GM19452 (cell line): ENCODE data around the gene SLC7A8.

ENCODE experiments used
- ATAC-seq: cut with Tn5 transposase; IDR thresholded peaks from one replicate; pipeline ENCODE4 v1.9.1; 2021; ENCODE audit not compliant: unreplicated experiment

Gene SLC7A8

GRCh38 chr14:23183158-23183470 is 346 bp downstream of the SLC7A8 start:
- no peak for ATAC-seq

GRCh38 chr14:23182372-23183157 is 895 bp downstream of the SLC7A8 start:
- no peak for ATAC-seq

DNA sequence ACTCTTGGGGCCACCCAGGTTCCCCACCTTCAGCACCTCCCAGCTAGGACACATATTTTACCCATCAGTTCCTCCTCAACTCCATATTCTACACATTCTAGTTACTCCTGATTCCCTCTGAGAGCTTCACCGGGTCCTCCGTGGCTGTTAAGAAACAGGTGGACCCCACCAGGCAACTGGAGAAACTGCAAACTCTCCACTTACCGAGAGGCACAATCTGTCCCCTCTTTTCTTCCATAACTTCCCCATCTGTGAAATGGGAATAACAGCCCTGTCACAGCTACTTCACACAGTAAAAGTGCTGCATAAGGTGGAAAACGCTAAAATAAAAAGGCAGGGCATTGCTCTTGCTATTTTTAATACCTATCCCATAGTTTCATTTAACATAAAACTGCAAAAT is 1.5 kb downstream of the SLC7A8 start:
- no peak for ATAC-seq

GRCh38 chr14:23181453-23181852 is 2.0 kb downstream of the SLC7A8 start:
- ATAC-seq: no peak

- ATAC-seq: no peak
Observed at GRCh38 chr14:23177181-23177580, 6.3 kb downstream of the SLC7A8 start.

DNA sequence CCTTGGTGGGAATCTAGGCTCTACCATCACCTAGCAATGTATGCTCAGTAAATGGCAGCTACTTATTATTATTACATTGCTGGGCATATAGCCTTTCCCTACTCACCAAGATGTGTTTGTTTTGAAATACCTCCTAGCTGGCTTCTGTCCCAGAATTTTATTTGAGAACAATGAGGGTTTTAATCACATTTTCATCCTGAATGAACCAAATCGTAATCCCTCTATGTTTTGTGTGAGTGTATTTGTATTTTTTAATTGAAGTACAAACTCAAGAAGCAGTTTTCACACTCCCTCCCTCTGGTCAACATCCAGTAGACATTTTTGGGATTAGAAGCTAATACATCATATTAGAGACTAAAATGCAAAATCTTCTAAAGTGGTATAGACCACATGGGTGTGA is 7.6 kb downstream of the SLC7A8 start:
- no peak for ATAC-seq

DNA sequence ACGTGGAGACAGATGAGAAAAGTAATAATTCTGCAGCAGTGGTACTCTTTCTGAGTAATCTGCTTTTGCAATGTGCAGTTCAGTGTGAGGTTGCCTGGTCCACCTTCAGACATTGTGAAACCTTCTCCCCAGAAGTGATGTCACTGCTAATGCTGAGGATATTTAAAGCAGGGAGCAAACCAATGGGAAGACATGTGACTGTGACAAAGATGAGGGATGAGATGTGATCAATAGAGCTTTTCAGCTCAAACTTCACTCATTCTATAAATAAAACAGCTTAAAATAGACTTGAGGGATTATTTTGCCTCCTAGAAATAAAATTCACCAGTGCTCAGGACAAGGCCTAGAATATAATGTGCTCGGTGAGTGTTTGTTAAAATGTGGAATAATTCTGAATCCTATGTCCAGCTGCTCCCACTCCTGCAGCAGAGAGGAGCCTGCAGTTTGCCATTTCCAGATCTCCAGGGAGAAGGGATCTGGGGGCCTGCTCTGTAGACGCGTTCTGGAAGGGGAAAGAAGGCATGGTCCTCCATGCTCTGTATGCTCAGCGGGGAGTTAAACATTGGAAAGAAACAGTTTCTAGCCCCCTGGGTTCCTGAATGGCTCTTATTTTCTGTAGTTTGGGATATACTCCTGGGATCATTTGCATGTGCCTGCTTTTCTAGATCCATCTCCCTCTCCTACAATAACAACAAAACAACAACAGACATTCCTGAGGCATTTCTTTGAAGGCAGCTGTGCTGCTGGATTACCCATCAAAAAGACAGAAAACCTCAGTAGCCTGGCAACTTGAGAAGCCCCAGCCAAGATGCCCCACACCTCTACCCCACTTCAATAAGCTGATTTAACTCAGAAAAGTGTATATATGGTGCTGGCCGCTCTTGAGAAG is 8.9 kb downstream of the SLC7A8 start:
- no peak for ATAC-seq

GRCh38 chr14:23173796-23174195 is 9.7 kb downstream of the SLC7A8 start:
- no peak for ATAC-seq

- no peak for ATAC-seq
Observed at GRCh38 chr14:23173031-23173430, 10.4 kb downstream of the SLC7A8 start.

- no peak for ATAC-seq
Observed at GRCh38 chr14:23172574-23172973, 10.9 kb downstream of the SLC7A8 start.

- ATAC-seq: no peak
Observed at GRCh38 chr14:23172096-23172495, 11.4 kb downstream of the SLC7A8 start.

DNA sequence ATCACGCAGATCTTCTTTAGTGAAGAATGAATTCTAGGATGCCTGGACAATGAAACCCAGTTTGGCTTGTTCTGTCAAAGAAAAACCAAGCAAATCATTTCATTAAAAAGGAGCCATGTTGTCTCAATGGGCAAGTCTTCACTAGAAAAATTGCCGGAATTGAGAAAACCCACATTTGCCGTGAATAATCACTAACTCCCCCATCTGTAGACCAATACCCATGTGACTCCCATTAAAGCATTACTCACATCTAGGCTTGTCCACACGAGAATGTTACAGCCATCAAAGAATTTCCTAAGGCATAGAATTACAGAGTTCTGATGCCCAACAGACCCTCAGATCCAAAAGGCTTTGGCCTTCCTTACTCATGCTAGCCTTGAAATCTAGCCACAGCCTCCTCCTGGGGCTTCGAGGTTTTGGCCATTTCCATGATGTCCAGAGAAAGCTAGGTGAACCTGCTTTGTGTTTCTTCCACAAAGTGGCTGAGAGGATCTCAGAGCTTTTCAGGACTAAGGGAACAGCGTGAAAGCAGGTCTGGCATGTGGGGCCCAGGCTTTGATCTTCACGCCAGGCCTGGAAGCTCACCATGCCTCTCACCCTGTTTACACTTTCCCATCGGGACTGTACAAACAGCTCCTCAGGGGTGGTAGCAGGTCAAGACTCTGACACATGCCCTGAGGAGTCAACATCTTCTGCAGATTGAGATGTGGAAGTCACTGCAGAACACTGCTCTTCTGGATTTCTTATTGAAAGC is 12.1 kb downstream of the SLC7A8 start:
- no peak for ATAC-seq

DNA sequence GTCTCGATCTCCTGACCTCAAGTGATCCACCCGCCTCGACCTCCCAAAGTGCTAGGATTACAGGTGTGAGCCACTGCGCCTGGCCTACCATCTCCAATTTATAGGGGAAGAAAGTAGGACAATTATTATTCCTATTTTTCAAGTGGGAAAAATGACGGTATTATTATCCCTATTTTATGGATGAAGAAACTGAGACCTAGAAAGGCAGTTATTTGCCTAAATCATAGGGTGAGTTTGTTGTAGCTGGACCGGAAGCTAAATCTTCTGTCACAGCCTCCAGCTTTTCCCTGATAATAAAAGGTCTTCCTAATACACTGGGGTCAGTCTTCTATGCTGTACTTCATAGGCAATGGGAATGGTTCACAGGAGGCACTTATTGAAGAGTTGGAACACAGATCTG is 13.8 kb downstream of the SLC7A8 start:
- ATAC-seq: no peak

GRCh38 chr14:23168246-23168645 is 15.2 kb downstream of the SLC7A8 start:
- no peak for ATAC-seq

GRCh38 chr14:23167116-23167847 is 16.2 kb downstream of the SLC7A8 start:
- no peak for ATAC-seq

GRCh38 chr14:23164949-23165348 is 18.5 kb downstream of the SLC7A8 start:
- no peak for ATAC-seq

- no peak for ATAC-seq
Observed at GRCh38 chr14:23164250-23164649, 19.2 kb downstream of the SLC7A8 start.

- no peak for ATAC-seq
Observed at GRCh38 chr14:23163830-23164229, 19.6 kb downstream of the SLC7A8 start.

DNA sequence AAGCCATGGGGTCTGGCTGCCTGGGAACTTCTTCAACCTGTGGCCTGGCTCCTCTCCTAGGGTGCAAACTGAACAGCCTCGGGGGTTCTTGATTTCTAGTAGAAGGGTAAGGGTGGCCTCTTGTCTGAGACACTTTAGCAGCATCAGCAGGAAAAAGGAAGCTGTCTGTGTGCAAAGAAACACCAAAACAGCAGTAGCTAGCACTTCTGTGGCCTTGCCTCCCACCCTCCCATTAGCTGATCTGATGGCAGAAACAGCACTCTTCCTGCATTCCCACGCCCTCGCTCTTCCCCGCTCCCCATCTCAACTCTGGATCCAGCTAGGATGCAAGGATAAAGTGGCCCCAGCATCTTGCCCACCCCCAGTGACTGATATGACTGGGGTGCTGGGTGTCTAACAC is 20.7 kb downstream of the SLC7A8 start:
- ATAC-seq: no peak

GRCh38 chr14:23162005-23162404 is 21.5 kb downstream of the SLC7A8 start:
- no peak for ATAC-seq

DNA sequence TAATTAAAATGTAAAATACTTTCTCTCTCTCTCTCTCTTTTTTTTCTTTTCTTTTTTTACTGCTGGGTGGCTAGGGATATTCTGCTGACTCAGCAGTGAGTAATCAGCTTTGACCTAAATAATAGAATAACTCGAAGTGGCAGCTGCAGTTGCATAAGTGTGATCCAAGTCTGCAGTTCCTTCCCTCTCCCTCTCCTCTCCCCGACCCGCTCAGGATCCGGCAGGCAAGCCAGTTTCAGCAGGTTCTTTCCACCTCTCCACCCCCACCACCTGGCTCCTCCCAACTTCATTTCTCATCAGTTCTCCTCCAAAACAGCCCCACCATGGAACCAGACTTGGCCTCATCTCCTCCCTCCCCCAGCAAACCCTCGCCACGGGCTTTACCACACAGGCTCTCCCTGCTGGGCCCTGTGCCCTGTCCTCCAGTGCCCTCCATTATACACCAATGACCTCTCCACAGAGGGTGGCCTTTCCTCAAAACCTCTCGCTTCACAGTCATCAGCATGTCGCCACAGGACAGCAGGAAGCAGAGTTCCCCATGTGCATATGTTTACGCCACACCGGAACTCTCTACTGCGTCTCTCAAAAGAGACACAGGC is 22.4 kb downstream of the SLC7A8 start:
- ATAC-seq: no peak
